CD8-positive, alpha-beta memory T cell (primary cell): ENCODE results near the gene EEF1E1. TPM values are rescaled to one million over a fixed set of nuclear protein-coding genes. Genes with fewer than 3 reads are reported as not detected.
"Not testable (repeated sequence)": the region's sequence is repeated elsewhere in the genome, so short reads cannot be mapped to it uniquely, and the experiment has no call there.

Source experiments
- CTCF ChIA-PET: fragments of 350-600 bp; sonication (Branson Sonifier 250); formaldehyde crosslinking; loops from one replicate; lab custom pipeline; 2021; ENCODE audit warnings: antibody characterized with exemption; lab: Charles Lee
- POLR2A ChIA-PET: fragments of 350-600 bp; sonication (Branson Sonifier 250); formaldehyde crosslinking; loops from one replicate; lab custom pipeline; 2021; ENCODE audit warnings: antibody characterized with exemption; lab: Charles Lee
- DNase-seq, 5 donors: peaks; one replicate each; pipeline versions ENCODE4 v3.0.0 to v3.0.0-alpha.2; 2020 to 2022; ENCODE audit warnings: mixed read lengths in 1 of 5
- H3K27ac ChIP-seq: one replicate; pipeline ENCODE4 v1.7.0; 2013; ENCODE audit warnings: low read depth, mild to moderate bottlenecking, low read length, moderate library complexity
- H3K27me3 ChIP-seq: 2 replicates; pipeline ENCODE4 v1.7.0; 2013; ENCODE audit warnings: low read length, mild to moderate bottlenecking; ENCODE audit not compliant: insufficient read depth, poor library complexity, severe bottlenecking
- H3K36me3 ChIP-seq: 2 replicates; pipeline ENCODE4 v1.7.0; 2013; ENCODE audit warnings: mild to moderate bottlenecking, low read length, moderate library complexity; ENCODE audit not compliant: insufficient read depth
- H3K4me1 ChIP-seq: 2 replicates; pipeline ENCODE4 v1.7.0; 2013; ENCODE audit warnings: mild to moderate bottlenecking, low read length, moderate library complexity; ENCODE audit not compliant: insufficient read depth
- H3K4me3 ChIP-seq: 2 replicates; pipeline ENCODE4 v1.7.0; 2013; ENCODE audit warnings: mild to moderate bottlenecking, low read length
- H3K9me3 ChIP-seq: 2 replicates; pipeline ENCODE4 v1.7.0; 2013; ENCODE audit warnings: mild to moderate bottlenecking, low read length
- H3K27ac Mint-ChIP-seq, 8 donors: one replicate each; pipeline ENCODE4 v1.8.0; 2020 to 2021; ENCODE audit warnings: mixed read lengths in 8 of 8, mild to moderate bottlenecking in 6 of 8, inconsistent platforms in 3 of 8, moderate library complexity in 3 of 8
- H3K27me3 Mint-ChIP-seq, 2 donors: one replicate each; pipeline ENCODE4 v1.8.0; 2020 to 2021; ENCODE audit warnings: mixed read lengths in 2 of 2, mild to moderate bottlenecking in 1 of 2, moderate library complexity in 1 of 2
- H3K36me3 Mint-ChIP-seq, 3 donors: one replicate each; pipeline ENCODE4 v1.8.0; 2020 to 2021; ENCODE audit warnings: mixed read lengths in 3 of 3, inconsistent platforms in 1 of 3, mild to moderate bottlenecking in 1 of 3
- H3K4me1 Mint-ChIP-seq, 3 donors: one replicate each; pipeline ENCODE4 v1.8.0; 2020 to 2021; ENCODE audit warnings: mixed read lengths in 3 of 3, inconsistent platforms in 1 of 3, mild to moderate bottlenecking in 1 of 3
- H3K4me3 Mint-ChIP-seq, 7 donors: one replicate each; pipeline ENCODE4 v1.8.0; 2020 to 2021; ENCODE audit warnings: mixed read lengths in 7 of 7, mild to moderate bottlenecking in 6 of 7, moderate library complexity in 4 of 7, inconsistent platforms in 2 of 7
- H3K9me3 Mint-ChIP-seq, 5 donors: one replicate each; pipeline ENCODE4 v1.8.0; 2020 to 2022; ENCODE audit warnings: mixed read lengths in 5 of 5, mild to moderate bottlenecking in 3 of 5, moderate library complexity in 2 of 5, inconsistent platforms in 1 of 5
- polyA plus RNA-seq: library from polyadenylated mRNA; unstranded; fragments of 300-500 nt; fragmentation: Illumina TruSeq; gene quantifications from one replicate; pipeline ENCODE4 v1.2.3, GENCODE V29; 2021
- total RNA-seq, 2 experiments: library from RNA; stranded (reverse); gene quantifications; one replicate each; pipeline ENCODE4 v1.2.3, GENCODE V29; 2021

The EEF1E1 gene
- total and polyA plus RNA-seq, 3 experiments from 2014 or later = 48.3 to 76.0 (median 71.2) TPM

GRCh38 chr6:8057263-8057662 lies 45.1 kb downstream of the EEF1E1 start:
- ChIA-PET POLR2A (no interaction called here), CTCF (no interaction called here)
- H3K4me3 ChIP-seq = no peak overlapping the region
- Mint-ChIP-seq H3K36me3 (peaks cover 17 to 69% (median 19%) of the 10 kb centered on the region in 3 donors), H3K27ac (no peak overlapping the region), H3K9me3 (no peaks in the 10 kb centered on the region), H3K27me3 (no peaks in the 10 kb centered on the region), H3K4me1 (peaks cover 2 to 20% (median 10%) of the 10 kb centered on the region in 3 donors), H3K4me3 (no peak overlapping the region)
- no peak for DNase-seq
- no peak overlapping the region for H3K27ac ChIP-seq
- H3K9me3 ChIP-seq = no peaks in the 10 kb centered on the region
- H3K36me3 ChIP-seq = peaks cover 7% of the 10 kb centered on the region
- no peaks in the 10 kb centered on the region for H3K27me3 ChIP-seq
- H3K4me1 ChIP-seq = no peaks in the 10 kb centered on the region

GRCh38 chr6:8054276-8054675 lies 48.1 kb downstream of the EEF1E1 start:
- Histone ChIP-seq H3K4me3 (no peak overlapping the region), H3K4me1 (no peaks in the 10 kb centered on the region), H3K9me3 (no peaks in the 10 kb centered on the region), H3K27me3 (no peaks in the 10 kb centered on the region), H3K27ac (no peak overlapping the region), H3K36me3 (peaks cover 7% of the 10 kb centered on the region)
- ChIA-PET CTCF (no interaction called here), POLR2A (no interaction called here)
- H3K36me3 Mint-ChIP-seq = peaks cover 17 to 63% (median 21%) of the 10 kb centered on the region in 3 donors
- no peak overlapping the region for H3K4me3 Mint-ChIP-seq
- H3K4me1 Mint-ChIP-seq = peaks cover 0 to 17% (median 10%) of the 10 kb centered on the region in 3 donors
- no peak for DNase-seq
- no peaks in the 10 kb centered on the region for H3K9me3 Mint-ChIP-seq
- no peaks in the 10 kb centered on the region for H3K27me3 Mint-ChIP-seq
- peak overlapping the region in 1 of 8 donors; percentile 81 for H3K27ac Mint-ChIP-seq

GRCh38 chr6:8047541-8048292 lies 54.6 kb downstream of the EEF1E1 start:
- Mint-ChIP-seq H3K27ac (no peak overlapping the region), H3K36me3 (peaks cover 30 to 53% (median 48%) of the 10 kb centered on the region in 3 donors), H3K4me1 (peaks cover 2 to 18% (median 14%) of the 10 kb centered on the region in 3 donors), H3K9me3 (peaks cover 0 to 5% (median 4%) of the 10 kb centered on the region in 5 donors), H3K27me3 (no peaks in the 10 kb centered on the region), H3K4me3 (no peak overlapping the region)
- H3K27ac ChIP-seq = no peak overlapping the region
- POLR2A ChIA-PET = no interaction called here
- no peak for DNase-seq
- CTCF ChIA-PET = no interaction called here
- H3K9me3 ChIP-seq = no peaks in the 10 kb centered on the region
- H3K36me3 ChIP-seq = no peaks in the 10 kb centered on the region
- no peak overlapping the region for H3K4me3 ChIP-seq
- no peaks in the 10 kb centered on the region for H3K27me3 ChIP-seq
- no peaks in the 10 kb centered on the region for H3K4me1 ChIP-seq

- CTCF ChIA-PET = not testable (repeated sequence)
Measured at GRCh38 chr6:8045769-8046168, 56.6 kb downstream of the EEF1E1 start.

GRCh38 chr6:8043221-8043620 lies 59.1 kb downstream of the EEF1E1 start:
- Histone ChIP-seq H3K27me3 (no peaks in the 10 kb centered on the region), H3K4me3 (no peak overlapping the region), H3K4me1 (no peaks in the 10 kb centered on the region), H3K27ac (no peak overlapping the region), H3K9me3 (no peaks in the 10 kb centered on the region), H3K36me3 (no peaks in the 10 kb centered on the region)
- Mint-ChIP-seq H3K9me3 (peaks cover 0 to 5% (median 4%) of the 10 kb centered on the region in 5 donors), H3K4me1 (peaks cover 2 to 17% (median 15%) of the 10 kb centered on the region in 3 donors), H3K4me3 (no peak overlapping the region), H3K27me3 (no peaks in the 10 kb centered on the region), H3K27ac (peak overlapping the region in 1 of 8 donors; percentile 46), H3K36me3 (peaks cover 40 to 63% (median 58%) of the 10 kb centered on the region in 3 donors)
- DNase-seq = no peak
- ChIA-PET CTCF (no interaction called here), POLR2A (no interaction called here)

More at GRCh38 chr6:8045769-8046168, 56.6 kb downstream of the EEF1E1 start:
- H3K4me3 ChIP-seq, H3K4me3 Mint-ChIP-seq, H3K36me3 ChIP-seq, H3K27ac ChIP-seq, H3K9me3 ChIP-seq, H3K9me3 Mint-ChIP-seq, H3K4me1 ChIP-seq, H3K27me3 Mint-ChIP-seq, POLR2A ChIA-PET, DNase-seq, H3K27me3 ChIP-seq: not testable (repeated sequence)
- Mint-ChIP-seq H3K27ac (peak overlapping the region in 1 of 8 donors; percentile 38), H3K4me1 (peaks cover 2 to 13% (median 10%) of the 10 kb centered on the region in 3 donors), H3K36me3 (peaks cover 26 to 51% (median 50%) of the 10 kb centered on the region in 3 donors)

- H3K9me3 Mint-ChIP-seq = peaks cover 0 to 5% (median 4%) of the 10 kb centered on the region in 5 donors
- peaks cover 36 to 59% (median 59%) of the 10 kb centered on the region in 3 donors for H3K36me3 Mint-ChIP-seq
- Histone ChIP-seq H3K4me3 (no peak overlapping the region), H3K27me3 (no peaks in the 10 kb centered on the region), H3K9me3 (no peaks in the 10 kb centered on the region), H3K36me3 (no peaks in the 10 kb centered on the region), H3K4me1 (no peaks in the 10 kb centered on the region), H3K27ac (no peak overlapping the region)
- POLR2A ChIA-PET = no interaction called here
- peaks cover 12 to 29% (median 26%) of the 10 kb centered on the region in 3 donors for H3K4me1 Mint-ChIP-seq
- no peak overlapping the region for H3K4me3 Mint-ChIP-seq
- CTCF ChIA-PET = no interaction called here
- no peaks in the 10 kb centered on the region for H3K27me3 Mint-ChIP-seq
- H3K27ac Mint-ChIP-seq = no peak overlapping the region
- no peak for DNase-seq
Measured at GRCh38 chr6:8041913-8042583, 60.3 kb downstream of the EEF1E1 start.

- H3K27ac Mint-ChIP-seq, H3K4me1 ChIP-seq, H3K9me3 Mint-ChIP-seq, DNase-seq, H3K27ac ChIP-seq, H3K4me3 ChIP-seq, H3K27me3 ChIP-seq, H3K36me3 ChIP-seq, H3K9me3 ChIP-seq, H3K27me3 Mint-ChIP-seq, H3K4me3 Mint-ChIP-seq, POLR2A ChIA-PET, CTCF ChIA-PET: not testable (repeated sequence)
- peaks cover 15 to 56% (median 43%) of the 10 kb centered on the region in 3 donors for H3K36me3 Mint-ChIP-seq
- H3K4me1 Mint-ChIP-seq = peaks cover 57 to 69% (median 66%) of the 10 kb centered on the region in 3 donors
Measured at GRCh38 chr6:8034107-8034506, 68.2 kb downstream of the EEF1E1 start.

GRCh38 chr6:8030920-8031319 lies 71.4 kb downstream of the EEF1E1 start:
- Histone ChIP-seq H3K9me3 (no peaks in the 10 kb centered on the region), H3K27ac (no peak overlapping the region), H3K4me1 (no peaks in the 10 kb centered on the region), H3K4me3 (no peak overlapping the region), H3K27me3 (no peaks in the 10 kb centered on the region), H3K36me3 (no peaks in the 10 kb centered on the region)
- POLR2A ChIA-PET = no interaction called here
- Mint-ChIP-seq H3K27ac (peak overlapping the region in 2 of 8 donors; percentile 9 to 30), H3K4me3 (no peak overlapping the region), H3K27me3 (no peaks in the 10 kb centered on the region), H3K4me1 (peaks cover 48 to 60% (median 50%) of the 10 kb centered on the region in 3 donors), H3K36me3 (peaks cover 13 to 41% (median 41%) of the 10 kb centered on the region in 3 donors), H3K9me3 (peaks cover 0 to 3% (median 0%) of the 10 kb centered on the region in 5 donors)
- no peak for DNase-seq
- CTCF ChIA-PET = no interaction called here
